Measurements from ENCODE around the gene ZNF384.

DNA sequence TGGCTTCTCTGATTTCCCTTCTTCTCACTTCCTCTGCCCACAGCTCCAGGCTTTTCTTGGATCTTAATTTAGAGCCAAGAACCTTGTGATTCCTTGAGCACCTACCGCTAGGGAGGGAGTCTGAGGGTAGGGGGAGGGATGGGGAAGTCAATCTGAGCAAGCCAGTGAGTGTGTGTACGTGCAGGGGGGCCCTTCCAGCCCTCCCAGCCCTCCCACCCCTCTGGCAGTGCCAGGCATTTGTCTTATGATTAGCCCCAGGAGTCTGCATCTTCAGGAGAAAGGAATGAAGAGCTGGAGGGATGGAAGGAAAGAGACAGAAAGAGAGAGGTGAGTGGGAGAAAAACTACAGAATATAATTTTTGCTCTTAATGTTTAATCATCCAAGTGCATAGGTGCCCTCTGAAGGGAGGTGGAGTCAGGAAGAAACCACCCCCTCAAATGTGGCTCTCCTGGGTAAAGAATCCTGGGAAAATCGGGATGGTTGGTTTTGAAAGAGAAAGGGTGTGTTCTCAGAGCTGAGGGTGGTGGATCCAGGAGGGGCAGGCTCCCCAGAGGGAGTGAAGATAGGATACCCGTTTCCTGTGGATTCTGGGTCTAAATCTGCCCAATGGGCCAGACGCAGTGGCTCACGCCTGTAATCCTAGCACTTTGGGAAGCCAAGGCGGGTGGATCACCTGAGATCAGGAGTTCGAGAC is 9.3 kb upstream of the ZNF384 start:
- TF ChIP-seq, protein P1, sequence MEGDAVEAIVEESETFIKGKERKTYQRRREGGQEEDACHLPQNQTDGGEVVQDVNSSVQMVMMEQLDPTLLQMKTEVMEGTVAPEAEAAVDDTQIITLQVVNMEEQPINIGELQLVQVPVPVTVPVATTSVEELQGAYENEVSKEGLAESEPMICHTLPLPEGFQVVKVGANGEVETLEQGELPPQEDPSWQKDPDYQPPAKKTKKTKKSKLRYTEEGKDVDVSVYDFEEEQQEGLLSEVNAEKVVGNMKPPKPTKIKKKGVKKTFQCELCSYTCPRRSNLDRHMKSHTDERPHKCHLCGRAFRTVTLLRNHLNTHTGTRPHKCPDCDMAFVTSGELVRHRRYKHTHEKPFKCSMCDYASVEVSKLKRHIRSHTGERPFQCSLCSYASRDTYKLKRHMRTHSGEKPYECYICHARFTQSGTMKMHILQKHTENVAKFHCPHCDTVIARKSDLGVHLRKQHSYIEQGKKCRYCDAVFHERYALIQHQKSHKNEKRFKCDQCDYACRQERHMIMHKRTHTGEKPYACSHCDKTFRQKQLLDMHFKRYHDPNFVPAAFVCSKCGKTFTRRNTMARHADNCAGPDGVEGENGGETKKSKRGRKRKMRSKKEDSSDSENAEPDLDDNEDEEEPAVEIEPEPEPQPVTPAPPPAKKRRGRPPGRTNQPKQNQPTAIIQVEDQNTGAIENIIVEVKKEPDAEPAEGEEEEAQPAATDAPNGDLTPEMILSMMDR (IDR thresholded peaks at IDR 0.05; ENCODE audit: control extremely low read depth in 1 of 3, insufficient read depth in 1 of 3, low read depth in 1 of 3, low read length in 3 of 3) = no peak
- TF ChIP-seq POLR2A (IDR thresholded peaks at IDR 0.05; ENCODE audit: control extremely low read depth in 1 of 2, low read depth in 2 of 2, low read length in 2 of 2) (no peak), TBP (IDR thresholded peaks at IDR 0.05; ENCODE audit: low read depth, low read length) (no peak), MAFK (IDR thresholded peaks at IDR 0.05; ENCODE audit: low read depth, low read length) (no peak), POLR2AphosphoS5 (IDR thresholded peaks at IDR 0.05; ENCODE audit: low read depth, low read length) (no peak), EGR1 (IDR thresholded peaks at IDR 0.05; ENCODE audit: borderline replicate concordance, low read depth, low read length) (no peak), SAP30 (IDR thresholded peaks at IDR 0.05; ENCODE audit: insufficient read depth, insufficient replicate concordance, low read length) (no peak), SRF (IDR thresholded peaks at IDR 0.05; ENCODE audit: low read depth, low read length) (no peak), SP1 (IDR thresholded peaks at IDR 0.05; ENCODE audit: low read depth, low read length) (no peak), NRF1 (IDR thresholded peaks at IDR 0.05; ENCODE audit: low read depth, low read length) (no peak), HDAC2 (IDR thresholded peaks at IDR 0.05; ENCODE audit: borderline replicate concordance in 1 of 2, low read depth in 2 of 2, low read length in 2 of 2) (no peak)
- TF ChIP-seq, protein P2, sequence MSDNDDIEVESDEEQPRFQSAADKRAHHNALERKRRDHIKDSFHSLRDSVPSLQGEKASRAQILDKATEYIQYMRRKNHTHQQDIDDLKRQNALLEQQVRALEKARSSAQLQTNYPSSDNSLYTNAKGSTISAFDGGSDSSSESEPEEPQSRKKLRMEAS (IDR thresholded peaks at IDR 0.05) = no peak
- TF ChIP-seq, protein P3, sequence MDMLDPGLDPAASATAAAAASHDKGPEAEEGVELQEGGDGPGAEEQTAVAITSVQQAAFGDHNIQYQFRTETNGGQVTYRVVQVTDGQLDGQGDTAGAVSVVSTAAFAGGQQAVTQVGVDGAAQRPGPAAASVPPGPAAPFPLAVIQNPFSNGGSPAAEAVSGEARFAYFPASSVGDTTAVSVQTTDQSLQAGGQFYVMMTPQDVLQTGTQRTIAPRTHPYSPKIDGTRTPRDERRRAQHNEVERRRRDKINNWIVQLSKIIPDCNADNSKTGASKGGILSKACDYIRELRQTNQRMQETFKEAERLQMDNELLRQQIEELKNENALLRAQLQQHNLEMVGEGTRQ (IDR thresholded peaks at IDR 0.05; ENCODE audit: low read length) = no peak

All from H1 (cell line).